Nephron (organoid): ENCODE results near the gene PLAU.

Experiments used
- H3K27ac Mint-ChIP-seq, 3 experiments: 2 replicates each; pipeline ENCODE4 v1.8.0; 2020; ENCODE audit warnings: mixed read lengths in 3 of 3, mild to moderate bottlenecking in 2 of 3, moderate library complexity in 1 of 3
- H3K27me3 Mint-ChIP-seq: 2 replicates; pipeline ENCODE4 v1.8.0; 2021; ENCODE audit warnings: low read depth, mild to moderate bottlenecking, moderate library complexity, mixed read lengths
- H3K36me3 Mint-ChIP-seq: 2 replicates; pipeline ENCODE4 v1.8.0; 2020; ENCODE audit warnings: low read depth, mixed read lengths
- H3K4me1 Mint-ChIP-seq: 2 replicates; pipeline ENCODE4 v1.8.0; 2020; ENCODE audit warnings: mixed read lengths
- H3K4me3 Mint-ChIP-seq, 3 experiments: 2 replicates each; pipeline ENCODE4 v1.8.0; 2020; ENCODE audit warnings: mild to moderate bottlenecking in 3 of 3, mixed read lengths in 3 of 3, moderate library complexity in 2 of 3
- H3K9me3 Mint-ChIP-seq: 2 replicates; pipeline ENCODE4 v1.8.0; 2020; ENCODE audit warnings: mixed read lengths
- CTCF ChIP-seq, 3 experiments: fragments of 200-600 bp; sonication (generic); IDR thresholded peaks; one replicate each; pipeline ENCODE4 v1.5.0; 2021; ENCODE audit warnings: antibody characterized with exemption in 3 of 3; ENCODE audit not compliant: unreplicated experiment in 3 of 3

Gene PLAU

GRCh38 chr10:73865459-73866442, 45.2 kb upstream of the PLAU start:
- H3K4me1 Mint-ChIP-seq, result peaks cover 12% of the 10 kb centered on the region
- H3K27me3 Mint-ChIP-seq, result no peaks in the 10 kb centered on the region
- no peak overlapping the region for H3K4me3 Mint-ChIP-seq
- H3K36me3 Mint-ChIP-seq, result peaks cover 20% of the 10 kb centered on the region
- TF ChIP-seq CTCF (IDR thresholded peaks at IDR 0.05; ENCODE audit: unreplicated experiment in 3 of 3), result no peak
- no peaks in the 10 kb centered on the region for H3K9me3 Mint-ChIP-seq
- H3K27ac Mint-ChIP-seq, result no peak overlapping the region

- H3K4me3 Mint-ChIP-seq, result no peak overlapping the region
- H3K27ac Mint-ChIP-seq, result no peak overlapping the region
- H3K4me1 Mint-ChIP-seq, result peaks cover 12% of the 10 kb centered on the region
- no peak for TF ChIP-seq CTCF (IDR thresholded peaks at IDR 0.05; ENCODE audit: unreplicated experiment in 3 of 3)
- no peaks in the 10 kb centered on the region for H3K9me3 Mint-ChIP-seq
- H3K27me3 Mint-ChIP-seq, result no peaks in the 10 kb centered on the region
- H3K36me3 Mint-ChIP-seq, result peaks cover 23% of the 10 kb centered on the region
These were observed 44.3 kb upstream of the PLAU start for GRCh38 chr10:73866621-73867020.

- no peaks in the 10 kb centered on the region for H3K9me3 Mint-ChIP-seq
- no peak overlapping the region for H3K27ac Mint-ChIP-seq
- H3K4me3 Mint-ChIP-seq, result no peak overlapping the region
- TF ChIP-seq CTCF (IDR thresholded peaks at IDR 0.05; ENCODE audit: unreplicated experiment in 3 of 3), result no peak
- no peaks in the 10 kb centered on the region for H3K27me3 Mint-ChIP-seq
- H3K4me1 Mint-ChIP-seq, result peaks cover 17% of the 10 kb centered on the region
- H3K36me3 Mint-ChIP-seq, result peaks cover 23% of the 10 kb centered on the region
These were observed 43.7 kb upstream of the PLAU start for GRCh38 chr10:73867126-73867807.

- Mint-ChIP-seq H3K27ac (no peak overlapping the region), H3K9me3 (no peaks in the 10 kb centered on the region), H3K27me3 (no peaks in the 10 kb centered on the region), H3K4me3 (no peak overlapping the region), H3K36me3 (peaks cover 27% of the 10 kb centered on the region), H3K4me1 (peaks cover 23% of the 10 kb centered on the region)
- no peak for TF ChIP-seq CTCF (IDR thresholded peaks at IDR 0.05; ENCODE audit: unreplicated experiment in 3 of 3)
These were observed 42.9 kb upstream of the PLAU start for GRCh38 chr10:73867871-73868631.

- Mint-ChIP-seq H3K4me1 (peaks cover 26% of the 10 kb centered on the region), H3K36me3 (peaks cover 27% of the 10 kb centered on the region), H3K27me3 (no peaks in the 10 kb centered on the region)
These were observed 42.2 kb upstream of the PLAU start for GRCh38 chr10:73868655-73869195.

More at GRCh38 chr10:73868655-73869195, 42.2 kb upstream of the PLAU start:
- H3K4me3 Mint-ChIP-seq, result no peak overlapping the region
- TF ChIP-seq CTCF (IDR thresholded peaks at IDR 0.05; ENCODE audit: unreplicated experiment in 3 of 3), result no peak
- H3K9me3 Mint-ChIP-seq, result no peaks in the 10 kb centered on the region
- H3K27ac Mint-ChIP-seq, result no peak overlapping the region
